Measurements from ENCODE around the gene OTUD5.

DNA sequence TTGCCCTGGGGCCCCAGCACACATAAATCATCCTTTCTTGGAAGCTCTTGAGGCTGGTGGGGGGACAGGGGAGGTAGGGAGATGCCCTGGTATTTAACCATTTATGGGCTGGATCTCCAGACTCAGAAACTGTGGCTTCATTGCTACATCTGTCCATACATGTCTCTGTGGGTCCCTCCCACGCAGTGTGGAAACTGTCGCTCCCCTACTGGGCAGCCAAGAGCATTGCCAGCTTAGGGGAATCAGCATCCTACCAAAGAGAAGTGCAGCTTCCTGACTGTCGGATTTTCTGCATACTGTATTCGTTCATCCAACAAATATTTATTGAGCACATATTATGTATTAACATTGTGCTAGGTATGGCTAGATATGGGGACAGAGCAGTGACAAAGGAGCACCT lies 41.0 kb upstream of the OTUD5 start:
- TF ChIP-seq, protein P1, sequence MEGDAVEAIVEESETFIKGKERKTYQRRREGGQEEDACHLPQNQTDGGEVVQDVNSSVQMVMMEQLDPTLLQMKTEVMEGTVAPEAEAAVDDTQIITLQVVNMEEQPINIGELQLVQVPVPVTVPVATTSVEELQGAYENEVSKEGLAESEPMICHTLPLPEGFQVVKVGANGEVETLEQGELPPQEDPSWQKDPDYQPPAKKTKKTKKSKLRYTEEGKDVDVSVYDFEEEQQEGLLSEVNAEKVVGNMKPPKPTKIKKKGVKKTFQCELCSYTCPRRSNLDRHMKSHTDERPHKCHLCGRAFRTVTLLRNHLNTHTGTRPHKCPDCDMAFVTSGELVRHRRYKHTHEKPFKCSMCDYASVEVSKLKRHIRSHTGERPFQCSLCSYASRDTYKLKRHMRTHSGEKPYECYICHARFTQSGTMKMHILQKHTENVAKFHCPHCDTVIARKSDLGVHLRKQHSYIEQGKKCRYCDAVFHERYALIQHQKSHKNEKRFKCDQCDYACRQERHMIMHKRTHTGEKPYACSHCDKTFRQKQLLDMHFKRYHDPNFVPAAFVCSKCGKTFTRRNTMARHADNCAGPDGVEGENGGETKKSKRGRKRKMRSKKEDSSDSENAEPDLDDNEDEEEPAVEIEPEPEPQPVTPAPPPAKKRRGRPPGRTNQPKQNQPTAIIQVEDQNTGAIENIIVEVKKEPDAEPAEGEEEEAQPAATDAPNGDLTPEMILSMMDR (IDR thresholded peaks at IDR 0.05; ENCODE audit: low read length) = no peak
- TF ChIP-seq EZH2phosphoT487 (IDR thresholded peaks at IDR 0.05; ENCODE audit: low read length) = no peak

Measured in MM.1S (cell line).